Muscle layer of duodenum (tissue), 2 donors: ENCODE data around the gene PARP9.
"Not testable (repeated sequence)": the region's sequence is repeated elsewhere in the genome, so short reads cannot be mapped to it uniquely, and the experiment has no call there.

ENCODE experiments used
- H3K27ac ChIP-seq: one replicate; pipeline ENCODE4 v1.7.0; 2013; ENCODE audit warnings: mild to moderate bottlenecking, low read length
- H3K27me3 ChIP-seq: one replicate; pipeline ENCODE4 v1.7.0; 2013; ENCODE audit warnings: low read depth, mild to moderate bottlenecking, control low read depth, low read length
- H3K36me3 ChIP-seq, 2 donors: one replicate each; pipeline ENCODE4 v1.7.0; 2013; ENCODE audit warnings: low read length in 2 of 2, control low read depth in 1 of 2, mild to moderate bottlenecking in 1 of 2; ENCODE audit not compliant: insufficient read depth in 2 of 2, control insufficient read depth in 1 of 2
- H3K4me1 ChIP-seq, 2 donors: one replicate each; pipeline ENCODE4 v1.7.0; 2013; ENCODE audit warnings: low read length in 2 of 2, mild to moderate bottlenecking in 2 of 2, control low read depth in 1 of 2, moderate library complexity in 1 of 2; ENCODE audit not compliant: insufficient read depth in 2 of 2, control insufficient read depth in 1 of 2
- H3K4me3 ChIP-seq, 2 donors: one replicate each; pipeline ENCODE4 v1.7.0; 2013; ENCODE audit warnings: low read length in 2 of 2, low read depth in 1 of 2, mild to moderate bottlenecking in 1 of 2
- H3K9me3 ChIP-seq, 2 donors: one replicate each; pipeline ENCODE4 v1.7.0; 2013; ENCODE audit warnings: low read length in 2 of 2, control low read depth in 1 of 2, mild to moderate bottlenecking in 1 of 2; ENCODE audit not compliant: control insufficient read depth in 1 of 2
- donor health status: healthy.

The PARP9 gene

GRCh38 chr3:122515870-122516269, 48.2 kb downstream of the PARP9 start:
- no peak overlapping the region for H3K27ac ChIP-seq
- no peaks in the 10 kb centered on the region for H3K27me3 ChIP-seq

GRCh38 chr3:122515020-122515468, 49.1 kb downstream of the PARP9 start:
- no peaks in the 10 kb centered on the region for H3K27me3 ChIP-seq
- H3K27ac ChIP-seq, result no peak overlapping the region
- H3K9me3 ChIP-seq, result no peaks in the 10 kb centered on the region
- peaks cover 0 to 25% of the 10 kb centered on the region in 2 donors for H3K4me1 ChIP-seq
- peak overlapping the region; percentile 69 to 83 for H3K4me3 ChIP-seq
- peaks cover 0 to 5% of the 10 kb centered on the region in 2 donors for H3K36me3 ChIP-seq

More at GRCh38 chr3:122515870-122516269, 48.2 kb downstream of the PARP9 start:
- peaks cover 0 to 25% of the 10 kb centered on the region in 2 donors for H3K4me1 ChIP-seq
- H3K9me3 ChIP-seq, result no peaks in the 10 kb centered on the region
- H3K4me3 ChIP-seq, result no peak overlapping the region
- H3K36me3 ChIP-seq, result peaks cover 0 to 5% of the 10 kb centered on the region in 2 donors

GRCh38 chr3:122514123-122515019, 49.7 kb downstream of the PARP9 start, which contains the start of gene KPNA1:
KPNA1 (minus strand) TSS chr3:122514939; CDS start chr3:122496565, 18,374 bp downstream.
- Histone ChIP-seq H3K4me1 (peaks cover 0 to 25% of the 10 kb centered on the region in 2 donors), H3K27ac (peak within 1 kb of the TSS; percentile 76), H3K9me3 (no peaks in the 10 kb centered on the region), H3K4me3 (peak within 1 kb of the TSS; percentile 74 to 83), H3K27me3 (no peaks in the 10 kb centered on the region), H3K36me3 (peaks cover 0 to 5% of the 10 kb centered on the region in 2 donors)

GRCh38 chr3:122513386-122514122, 50.5 kb downstream of the PARP9 start:
- peak overlapping the region; percentile 76 for H3K27ac ChIP-seq
- peaks cover 0 to 25% of the 10 kb centered on the region in 2 donors for H3K4me1 ChIP-seq
- H3K9me3 ChIP-seq, result no peaks in the 10 kb centered on the region
- H3K4me3 ChIP-seq, result peak overlapping the region; percentile 74 to 83
- H3K27me3 ChIP-seq, result no peaks in the 10 kb centered on the region
- peaks cover 0 to 5% of the 10 kb centered on the region in 2 donors for H3K36me3 ChIP-seq

- H3K27ac ChIP-seq, result no peak overlapping the region
- H3K4me3 ChIP-seq, result no peak overlapping the region
- peaks cover 0 to 25% of the 10 kb centered on the region in 2 donors for H3K4me1 ChIP-seq
- peaks cover 0 to 5% of the 10 kb centered on the region in 2 donors for H3K36me3 ChIP-seq
- H3K9me3 ChIP-seq, result no peaks in the 10 kb centered on the region
- no peaks in the 10 kb centered on the region for H3K27me3 ChIP-seq
Measured at GRCh38 chr3:122512284-122512683, 51.8 kb downstream of the PARP9 start.

- Histone ChIP-seq H3K4me3 (no peak overlapping the region), H3K4me1 (peaks cover 0 to 25% of the 10 kb centered on the region in 2 donors), H3K9me3 (no peaks in the 10 kb centered on the region), H3K27me3 (no peaks in the 10 kb centered on the region), H3K36me3 (peaks cover 0 to 5% of the 10 kb centered on the region in 2 donors), H3K27ac (no peak overlapping the region)
Measured at GRCh38 chr3:122510878-122511535, 53.1 kb downstream of the PARP9 start.

GRCh38 chr3:122508944-122509343, 55.2 kb downstream of the PARP9 start:
- not testable (repeated sequence) for H3K27me3 ChIP-seq, H3K4me3 ChIP-seq, H3K9me3 ChIP-seq, H3K27ac ChIP-seq, H3K36me3 ChIP-seq
- peaks cover 0 to 25% of the 10 kb centered on the region in 2 donors for H3K4me1 ChIP-seq

GRCh38 chr3:122508135-122508914, 55.8 kb downstream of the PARP9 start:
- Histone ChIP-seq H3K9me3 (no peaks in the 10 kb centered on the region), H3K36me3 (no peaks in the 10 kb centered on the region), H3K27ac (no peak overlapping the region), H3K4me3 (no peak overlapping the region), H3K27me3 (no peaks in the 10 kb centered on the region), H3K4me1 (peaks cover 0 to 21% of the 10 kb centered on the region in 2 donors)

- Histone ChIP-seq H3K4me1 (peaks cover 0 to 20% of the 10 kb centered on the region in 2 donors), H3K36me3 (no peaks in the 10 kb centered on the region), H3K4me3 (no peak overlapping the region), H3K27me3 (no peaks in the 10 kb centered on the region), H3K27ac (no peak overlapping the region), H3K9me3 (no peaks in the 10 kb centered on the region)
Measured at GRCh38 chr3:122506450-122506849, 57.6 kb downstream of the PARP9 start.

DNA sequence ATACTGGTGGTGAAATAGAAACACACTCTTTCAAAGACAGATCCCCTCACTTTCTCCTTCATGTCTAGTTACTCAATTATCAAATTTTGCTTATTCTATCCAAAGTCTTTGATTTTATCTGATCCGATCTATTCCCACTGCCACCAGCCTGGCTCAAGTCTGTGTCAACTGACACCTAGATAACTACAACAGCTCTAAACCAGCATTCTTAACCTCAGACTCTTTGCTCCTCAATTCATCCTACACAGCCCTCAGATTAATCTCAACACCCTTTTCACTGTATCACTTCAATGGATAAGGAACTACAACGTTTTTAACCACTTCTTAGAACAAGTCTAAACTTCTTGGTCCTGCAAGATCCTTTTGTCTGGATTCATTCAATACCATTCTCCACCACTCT, 58.4 kb downstream of the PARP9 start:
- Histone ChIP-seq H3K27me3 (no peaks in the 10 kb centered on the region), H3K27ac (no peak overlapping the region), H3K4me1 (peaks cover 0 to 13% of the 10 kb centered on the region in 2 donors), H3K36me3 (no peaks in the 10 kb centered on the region), H3K9me3 (no peaks in the 10 kb centered on the region), H3K4me3 (no peak overlapping the region)
